GM12801 (cell line): Measurements from ENCODE around the gene RFC2.

Source experiments
- CTCF ChIP-seq: IDR thresholded peaks from one replicate; pipeline ENCODE4 v1.5.1; 2011; ENCODE audit warnings: control low read depth; ENCODE audit not compliant: insufficient read length; ENCODE audit errors: extremely low read depth

RFC2 gene

GRCh38 chr7:74288034-74288881, 34.1 kb upstream of the RFC2 start:
- TF ChIP-seq CTCF, result no peak

- TF ChIP-seq CTCF, result no peak
These were observed 33.3 kb upstream of the RFC2 start for GRCh38 chr7:74287303-74288033.

GRCh38 chr7:74286131-74286530, 31.9 kb upstream of the RFC2 start:
- no peak for TF ChIP-seq CTCF

- no peak for TF ChIP-seq CTCF
These were observed 30.6 kb upstream of the RFC2 start for GRCh38 chr7:74284781-74285259.

GRCh38 chr7:74283858-74284447, 29.8 kb upstream of the RFC2 start:
- TF ChIP-seq CTCF, result no peak

GRCh38 chr7:74282748-74283459, 28.7 kb upstream of the RFC2 start:
- TF ChIP-seq CTCF, result no peak

GRCh38 chr7:74280985-74281384, 26.8 kb upstream of the RFC2 start:
- TF ChIP-seq CTCF, result no peak
